OCI-LY7 (cell line): ENCODE measurements around the gene MIEN1. TPM values are rescaled to one million over a fixed set of nuclear protein-coding genes. Genes with fewer than 3 reads are reported as not detected.

Experiments used
- BruUV-seq: library from RNA; stranded (reverse); fragments of 400-500 nt; replicated peaks from 2 replicates; lab custom pipeline; 2021; lab: Mats Ljungman, UMichigan
- CTCF ChIA-PET: fragments of 300-600 bp; sonication (Branson Sonifier 250); formaldehyde crosslinking; loops from one replicate; lab custom pipeline; 2022; ENCODE audit warnings: antibody characterized with exemption; ENCODE audit not compliant: unreplicated experiment; lab: Charles Lee
- POLR2A ChIA-PET: fragments of 300-600 bp; sonication (Branson Sonifier 250); formaldehyde crosslinking; loops from one replicate; lab custom pipeline; 2022; ENCODE audit warnings: antibody characterized with exemption; lab: Charles Lee
- DNase-seq: peaks from one replicate; pipeline ENCODE4 v3.0.0-alpha.2; 2015; ENCODE audit warnings: low spot score
- H2AFZ ChIP-seq: fragments of 200-600 bp; sonication (generic), shearing (Covaris generic); 2 replicates; pipeline ENCODE4 v1.6.1; 2014; ENCODE audit warnings: mild to moderate bottlenecking, antibody characterized with exemption, low read length, moderate library complexity
- H3K27ac ChIP-seq: fragments of 200-600 bp; sonication (generic); 2 replicates; pipeline ENCODE4 v1.5.1; 2014; ENCODE audit warnings: mixed run types, low read depth, mild to moderate bottlenecking, moderate library complexity, low read length, inconsistent platforms; ENCODE audit not compliant: poor library complexity, severe bottlenecking
- H3K36me3 ChIP-seq: fragments of 200-600 bp; sonication (generic); 2 replicates; pipeline ENCODE4 v1.6.1; 2014; ENCODE audit warnings: mild to moderate bottlenecking, antibody characterized with exemption, low read length, moderate library complexity, mixed read lengths; ENCODE audit not compliant: insufficient read depth
- H3K4me1 ChIP-seq: fragments of 200-600 bp; sonication (generic); 2 replicates; pipeline ENCODE4 v1.5.1; 2014; ENCODE audit warnings: mild to moderate bottlenecking, low read length; ENCODE audit not compliant: insufficient read depth, poor library complexity, severe bottlenecking
- H3K4me2 ChIP-seq: fragments of 200-600 bp; sonication (generic); 2 replicates; pipeline ENCODE4 v1.6.1; 2014; ENCODE audit warnings: mild to moderate bottlenecking, low read length
- H3K4me3 ChIP-seq: fragments of 200-600 bp; sonication (generic); 2 replicates; pipeline ENCODE4 v1.5.1; 2014; ENCODE audit warnings: mild to moderate bottlenecking, low read depth, low read length; ENCODE audit not compliant: poor library complexity, severe bottlenecking
- H3K79me2 ChIP-seq: fragments of 200-600 bp; sonication (generic); 2 replicates; pipeline ENCODE4 v1.6.1; 2016; ENCODE audit warnings: low read depth, mild to moderate bottlenecking, low read length, moderate library complexity, mixed read lengths; ENCODE audit not compliant: insufficient read depth
- H3K9me2 ChIP-seq: fragments of 200-600 bp; sonication (generic); 2 replicates; pipeline ENCODE4 v1.6.1; 2016; ENCODE audit warnings: mild to moderate bottlenecking, low read length, mixed read lengths; ENCODE audit not compliant: insufficient read depth
- H3K9me3 ChIP-seq: fragments of 200-600 bp; sonication (generic); 2 replicates; pipeline ENCODE4 v1.6.1; 2014; ENCODE audit warnings: mild to moderate bottlenecking, mixed run types, low read length, mixed read lengths
- H4K20me1 ChIP-seq: fragments of 200-600 bp; sonication (generic); 2 replicates; pipeline ENCODE4 v1.6.1; 2014; ENCODE audit warnings: mild to moderate bottlenecking, antibody characterized with exemption, low read length, moderate library complexity, mixed read lengths; ENCODE audit not compliant: insufficient read depth
- CTCF ChIP-seq: fragments of 200-600 bp; sonication (generic); conservative IDR thresholded peaks from 2 replicates; pipeline ENCODE4 v1.5.1; 2014; ENCODE audit warnings: mild to moderate bottlenecking, antibody characterized with exemption, low read length, moderate library complexity, mixed read lengths
- EZH2phosphoT487 ChIP-seq: fragments of 200-600 bp; sonication (generic); IDR thresholded peaks from 2 replicates; pipeline ENCODE4 v1.6.1; 2018; ENCODE audit warnings: low read depth, borderline replicate concordance, mild to moderate bottlenecking, mixed run types, antibody characterized with exemption, low read length, moderate library complexity, mixed read lengths
- intact Hi-C: fragments of 100-400 bp; cut with micrococcal nuclease; formaldehyde crosslinking; loops from one replicate; pipeline ENCODE4 v1.10.0; 2022; ENCODE audit not compliant: unreplicated experiment
- total RNA-seq, 2 experiments: library from RNA; depleted of rRNA in 1 of 2; stranded (reverse); fragments of >200 nt in 1 of 2; shearing (Covaris generic) in 1 of 2; gene quantifications; 2 replicates each; pipeline ENCODE4 v1.2.3, GENCODE V29; 2014 to 2022

The MIEN1 gene
- total RNA-seq, 2 experiments from 2014 or later = 55.4 to 89.9 TPM

GRCh38 chr17:39739885-39740356 lies 9.6 kb upstream of the MIEN1 start:
- H3K79me2 ChIP-seq = no peaks in the 10 kb centered on the region
- intact Hi-C loops = no loop called here
- ChIA-PET POLR2A (no interaction called here), CTCF (interaction anchor here (0.7 kb wide), 1 partner anchor 110 kb away, joined by 3 read pairs; no protein-coding TSS in a partner anchor)
- no peak overlapping the region for H3K27ac ChIP-seq
- H3K9me3 ChIP-seq = no peaks in the 10 kb centered on the region
- H3K9me2 ChIP-seq = no peaks in the 10 kb centered on the region
- BruUV-seq = no TSS peak
- H3K4me3 ChIP-seq = no peak overlapping the region
- DNase-seq = no peak
- H3K4me2 ChIP-seq = peak overlapping the region; percentile 32; the same call in 1 of the 2 replicates
- H4K20me1 ChIP-seq = no peaks in the 10 kb centered on the region
- H3K36me3 ChIP-seq = no peaks in the 10 kb centered on the region
- H3K4me1 ChIP-seq = peaks cover 32% of the 10 kb centered on the region
- peak overlapping the region; percentile 87 for H2AFZ ChIP-seq
- no peak for TF ChIP-seq EZH2phosphoT487
- no peak for TF ChIP-seq CTCF

- Histone ChIP-seq H3K4me2 (peak overlapping the region; percentile 34), H3K79me2 (no peaks in the 10 kb centered on the region), H4K20me1 (no peaks in the 10 kb centered on the region), H3K4me3 (no peak overlapping the region), H3K9me2 (no peaks in the 10 kb centered on the region), H3K27ac (no peak overlapping the region), H2AFZ (peak overlapping the region; percentile 87), H3K9me3 (no peaks in the 10 kb centered on the region), H3K4me1 (peaks cover 32% of the 10 kb centered on the region), H3K36me3 (no peaks in the 10 kb centered on the region)
- CTCF ChIA-PET = interaction anchor here (0.5 to 0.7 kb wide), 2 partner anchors 109 to 118 kb away, joined by 3 read pairs; no protein-coding TSS in a partner anchor
- TF ChIP-seq CTCF (no peak), EZH2phosphoT487 (no peak)
- DNase-seq = peak; percentile 45
- intact Hi-C loops = no loop called here
- BruUV-seq = no TSS peak
- POLR2A ChIA-PET = interaction anchor here (0.6 kb wide), 1 partner anchor 11 kb away, joined by 3 read pairs; no protein-coding TSS in a partner anchor
These were observed 8.9 kb upstream of the MIEN1 start for GRCh38 chr17:39738983-39739884.

- no TSS peak for BruUV-seq
- peaks cover 32% of the 10 kb centered on the region for H3K4me1 ChIP-seq
- ChIA-PET POLR2A (no interaction called here), CTCF (no interaction called here)
- intact Hi-C loops = no loop called here
- H3K9me2 ChIP-seq = no peaks in the 10 kb centered on the region
- H4K20me1 ChIP-seq = no peaks in the 10 kb centered on the region
- TF ChIP-seq CTCF = no peak
- no peak for TF ChIP-seq EZH2phosphoT487
- no peaks in the 10 kb centered on the region for H3K36me3 ChIP-seq
- H3K4me3 ChIP-seq = no peak overlapping the region
- H3K9me3 ChIP-seq = no peaks in the 10 kb centered on the region
- DNase-seq = no peak
- H3K79me2 ChIP-seq = no peaks in the 10 kb centered on the region
- H3K4me2 ChIP-seq = peak overlapping the region; percentile 34
- no peak overlapping the region for H3K27ac ChIP-seq
- peak overlapping the region; percentile 37; the same call in 1 of the 2 replicates for H2AFZ ChIP-seq
These were observed 8.2 kb upstream of the MIEN1 start for GRCh38 chr17:39738568-39738901.
